DND-41 (cell line): ENCODE results near the gene SOX6.

Source experiments
- ATAC-seq: fragments of 200-7000 bp; cut with Tn5 transposase; 3 replicates; pipeline ENCODE4 v1.9.1; 2021; ENCODE audit warnings: low read depth; ENCODE audit not compliant: insufficient read depth
- DNase-seq: peaks from one replicate; pipeline ENCODE4 v3.0.0-alpha.2; 2020
- H2AFZ ChIP-seq: 2 replicates; pipeline ENCODE4 v1.6.0; 2012; ENCODE audit warnings: low read depth, low read length
- H3K27ac ChIP-seq: 2 replicates; pipeline ENCODE4 v1.5.1; 2012; ENCODE audit warnings: low read length, inconsistent platforms
- H3K27me3 ChIP-seq: fragments of 200-600 bp; sonication (generic); 2 replicates; pipeline ENCODE4 v1.6.0; 2012; ENCODE audit warnings: low read length, mild to moderate bottlenecking, inconsistent platforms; ENCODE audit not compliant: insufficient read depth, poor library complexity
- H3K36me3 ChIP-seq: 2 replicates; pipeline ENCODE4 v1.5.1; 2012; ENCODE audit warnings: low read length, inconsistent platforms; ENCODE audit not compliant: insufficient read depth
- H3K4me1 ChIP-seq: 2 replicates; pipeline ENCODE4 v1.5.1; 2012; ENCODE audit warnings: mild to moderate bottlenecking, low read length; ENCODE audit not compliant: insufficient read depth
- H3K4me2 ChIP-seq: 2 replicates; pipeline ENCODE4 v1.6.0; 2012; ENCODE audit warnings: mild to moderate bottlenecking, moderate library complexity, low read length, inconsistent platforms; ENCODE audit not compliant: insufficient read depth
- H3K4me3 ChIP-seq, 2 experiments: fragments of 200-600 bp in 1 of 2; shearing (Covaris generic) in 1 of 2; 2 replicates each; pipeline ENCODE4 v1.5.1; 2012 to 2016; ENCODE audit warnings: inconsistent platforms in 2 of 2, low read length in 2 of 2, mild to moderate bottlenecking in 2 of 2, low read depth in 1 of 2, moderate library complexity in 1 of 2
- H3K79me2 ChIP-seq: 2 replicates; pipeline ENCODE4 v1.6.0; 2012; ENCODE audit warnings: low read length, inconsistent platforms; ENCODE audit not compliant: insufficient read depth
- H3K9ac ChIP-seq: 2 replicates; pipeline ENCODE4 v1.6.0; 2012; ENCODE audit warnings: low read depth, mild to moderate bottlenecking, inconsistent platforms, low read length, moderate library complexity
- H3K9me3 ChIP-seq: 2 replicates; pipeline ENCODE4 v1.5.1; 2012; ENCODE audit warnings: low read length, moderate library complexity, mild to moderate bottlenecking, inconsistent platforms; ENCODE audit not compliant: insufficient read depth, severe bottlenecking
- H4K20me1 ChIP-seq: 2 replicates; pipeline ENCODE4 v1.6.0; 2012; ENCODE audit warnings: low read length; ENCODE audit not compliant: insufficient read depth
- EZH2 ChIP-seq: IDR thresholded peaks from 3 replicates; pipeline ENCODE4 v1.6.1; 2012; ENCODE audit warnings: borderline replicate concordance, low read depth, mild to moderate bottlenecking, moderate library complexity, low read length, inconsistent platforms; ENCODE audit not compliant: severe bottlenecking
- TF ChIP-seq, protein P1 (sequence below): IDR thresholded peaks from 2 replicates; pipeline ENCODE4 v1.5.1; 2012; ENCODE audit warnings: borderline replicate concordance, low read length, moderate library complexity, mild to moderate bottlenecking; ENCODE audit not compliant: poor library complexity, severe bottlenecking; ENCODE audit errors: extremely low read depth

SOX6 gene

DNA sequence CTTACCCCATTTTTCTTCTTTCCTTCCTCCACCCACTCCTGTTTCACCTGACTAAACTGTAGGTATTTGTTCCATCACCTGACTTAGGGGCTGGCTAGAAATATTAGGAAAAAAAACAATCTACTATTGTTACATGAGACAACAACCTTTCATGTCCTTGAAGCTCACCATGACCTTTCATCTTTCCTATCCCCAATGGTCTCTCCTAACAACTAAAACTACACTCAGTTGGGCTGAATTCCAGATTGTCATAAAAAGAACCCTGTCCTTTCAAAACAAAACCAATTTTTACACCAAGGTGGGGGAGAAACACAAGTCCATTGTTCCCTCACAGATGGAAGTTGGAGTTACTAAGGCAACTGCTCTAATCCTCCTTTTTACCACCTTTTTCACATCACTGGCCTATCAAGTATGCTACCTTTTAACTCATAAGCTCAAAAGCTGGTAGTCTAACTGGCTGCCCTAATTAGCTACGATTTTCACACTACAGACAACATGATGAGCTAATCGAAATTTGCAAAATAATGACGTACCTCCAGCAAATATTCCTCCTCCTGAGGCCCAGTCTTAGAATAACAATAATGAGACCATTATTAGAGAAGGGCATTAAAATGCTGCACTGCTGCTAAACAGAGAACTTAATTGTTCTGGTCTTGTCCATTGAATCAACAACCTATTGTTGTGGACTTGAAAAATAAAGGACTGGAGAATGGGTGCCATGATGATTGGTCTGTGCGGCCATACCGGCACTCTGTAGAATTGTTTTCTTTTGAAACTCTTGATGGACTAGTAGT lies 46.5 kb upstream of the SOX6 start:
- Histone ChIP-seq H3K9me3 (no peaks in the 10 kb centered on the region), H3K79me2 (no peaks in the 10 kb centered on the region), H3K9ac (no peak overlapping the region), H3K4me1 (no peaks in the 10 kb centered on the region), H4K20me1 (no peaks in the 10 kb centered on the region), H3K4me2 (no peak overlapping the region), H3K4me3 (no peak overlapping the region), H3K27ac (no peak overlapping the region), H3K36me3 (no peaks in the 10 kb centered on the region), H2AFZ (no peak overlapping the region), H3K27me3 (peaks cover 2% of the 10 kb centered on the region)
- DNase-seq (no peak), ATAC-seq (no peak)
- TF ChIP-seq, protein P1, sequence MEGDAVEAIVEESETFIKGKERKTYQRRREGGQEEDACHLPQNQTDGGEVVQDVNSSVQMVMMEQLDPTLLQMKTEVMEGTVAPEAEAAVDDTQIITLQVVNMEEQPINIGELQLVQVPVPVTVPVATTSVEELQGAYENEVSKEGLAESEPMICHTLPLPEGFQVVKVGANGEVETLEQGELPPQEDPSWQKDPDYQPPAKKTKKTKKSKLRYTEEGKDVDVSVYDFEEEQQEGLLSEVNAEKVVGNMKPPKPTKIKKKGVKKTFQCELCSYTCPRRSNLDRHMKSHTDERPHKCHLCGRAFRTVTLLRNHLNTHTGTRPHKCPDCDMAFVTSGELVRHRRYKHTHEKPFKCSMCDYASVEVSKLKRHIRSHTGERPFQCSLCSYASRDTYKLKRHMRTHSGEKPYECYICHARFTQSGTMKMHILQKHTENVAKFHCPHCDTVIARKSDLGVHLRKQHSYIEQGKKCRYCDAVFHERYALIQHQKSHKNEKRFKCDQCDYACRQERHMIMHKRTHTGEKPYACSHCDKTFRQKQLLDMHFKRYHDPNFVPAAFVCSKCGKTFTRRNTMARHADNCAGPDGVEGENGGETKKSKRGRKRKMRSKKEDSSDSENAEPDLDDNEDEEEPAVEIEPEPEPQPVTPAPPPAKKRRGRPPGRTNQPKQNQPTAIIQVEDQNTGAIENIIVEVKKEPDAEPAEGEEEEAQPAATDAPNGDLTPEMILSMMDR, result no peak
- no peak for TF ChIP-seq EZH2

DNA sequence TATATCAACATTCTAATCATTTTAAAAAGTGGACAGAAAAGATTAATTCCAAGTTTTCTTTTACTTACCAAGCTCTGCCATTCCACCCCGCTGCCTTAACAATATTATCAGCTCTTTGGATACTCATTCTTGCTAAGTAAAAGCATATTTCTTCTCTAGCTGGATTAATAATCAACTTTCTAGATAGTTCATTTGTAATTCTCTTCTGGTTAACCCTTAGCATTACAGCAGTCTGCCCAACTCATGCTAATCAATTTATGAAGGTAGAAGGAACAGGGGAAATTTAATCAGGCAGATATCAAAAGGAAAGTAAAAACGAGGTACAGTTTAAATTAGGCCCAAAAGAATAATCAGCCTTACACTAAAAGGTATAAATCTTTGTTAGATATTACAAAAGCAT lies 41.0 kb upstream of the SOX6 start:
- Histone ChIP-seq H3K79me2 (no peaks in the 10 kb centered on the region), H3K27ac (no peak overlapping the region), H3K4me2 (no peak overlapping the region), H3K9ac (no peak overlapping the region), H3K4me1 (no peaks in the 10 kb centered on the region), H4K20me1 (no peaks in the 10 kb centered on the region), H2AFZ (no peak overlapping the region), H3K27me3 (peaks cover 6% of the 10 kb centered on the region), H3K36me3 (no peaks in the 10 kb centered on the region), H3K4me3 (no peak overlapping the region), H3K9me3 (no peaks in the 10 kb centered on the region)
- DNase-seq, result no peak
- no peak for TF ChIP-seq EZH2
- TF ChIP-seq, protein P1, result no peak
- ATAC-seq, result no peak

DNA sequence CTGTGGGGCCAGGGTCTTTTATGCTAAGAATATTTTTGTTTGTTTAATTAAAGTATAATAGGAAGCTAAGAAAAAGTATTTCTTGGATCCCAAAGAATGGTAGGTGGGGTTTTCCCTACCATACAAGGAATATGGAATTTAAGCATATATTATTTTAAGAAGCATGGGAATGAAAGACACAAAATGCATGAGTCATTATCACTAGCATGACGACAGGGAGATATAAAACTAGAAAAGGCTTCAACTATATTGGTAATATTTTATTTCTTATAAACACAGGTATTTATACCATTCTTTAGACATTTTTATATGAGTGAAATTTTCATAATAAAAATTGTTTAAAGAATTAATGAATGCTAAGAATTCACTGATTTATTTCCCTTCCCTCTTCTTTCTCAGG lies 39.3 kb upstream of the SOX6 start:
- Histone ChIP-seq H3K36me3 (no peaks in the 10 kb centered on the region), H3K27me3 (peaks cover 6% of the 10 kb centered on the region), H2AFZ (no peak overlapping the region), H3K4me1 (no peaks in the 10 kb centered on the region), H3K27ac (no peak overlapping the region), H3K4me2 (no peak overlapping the region), H3K9me3 (no peaks in the 10 kb centered on the region), H4K20me1 (no peaks in the 10 kb centered on the region), H3K9ac (no peak overlapping the region), H3K79me2 (no peaks in the 10 kb centered on the region), H3K4me3 (no peak overlapping the region)
- TF ChIP-seq, protein P1, result no peak
- no peak for TF ChIP-seq EZH2
- no peak for DNase-seq
- ATAC-seq, result no peak
